ENCODE measurements around the gene FRYL.

Gene FRYL

GRCh38 chr4:48633657-48634056, 146.4 kb downstream of the FRYL start:
- H3K9ac ChIP-seq (ENCODE audit: low read length), result no peak overlapping the region
- no peaks in the 10 kb centered on the region for H3F3A ChIP-seq (ENCODE audit: insufficient read depth, low read length)
- H3K9me2 ChIP-seq (ENCODE audit: low read depth, low read length), result no peaks in the 10 kb centered on the region
- H3K9me3 ChIP-seq (ENCODE audit: low read length), result no peaks in the 10 kb centered on the region
- H3K36me3 ChIP-seq (ENCODE audit: insufficient read depth, low read length), result no peaks in the 10 kb centered on the region
- H3K4me1 ChIP-seq (ENCODE audit: insufficient read depth, low read length, severe bottlenecking), result no peaks in the 10 kb centered on the region
- H3K27ac ChIP-seq (ENCODE audit: low read depth, low read length, poor library complexity, severe bottlenecking), result no peak overlapping the region
- 0 out of 2 replicates have a peak, but pooled peaks cover 12% of the 10 kb centered on the region for H3K79me2 ChIP-seq (ENCODE audit: insufficient read depth, low read length)
- no peaks in the 10 kb centered on the region for H3K27me3 ChIP-seq (ENCODE audit: insufficient read depth, low read length)
- no peak overlapping the region for H3K4me2 ChIP-seq (ENCODE audit: low read length)
- H4K20me1 ChIP-seq (ENCODE audit: insufficient read depth, low read length), result no peaks in the 10 kb centered on the region
- no peak overlapping the region for H2AFZ ChIP-seq (ENCODE audit: low read length)
- H3K4me3 ChIP-seq (ENCODE audit: low read depth, low read length, poor library complexity, severe bottlenecking), result no peak overlapping the region
- TF ChIP-seq EZH2 (IDR thresholded peaks at IDR 0.05; ENCODE audit: borderline replicate concordance, low read length), result no peak
- no peak for TF ChIP-seq CTCF (IDR thresholded peaks at IDR 0.05; ENCODE audit: low read length)

- Histone ChIP-seq H3K9me2 (ENCODE audit: low read depth, low read length) (no peaks in the 10 kb centered on the region), H3K36me3 (ENCODE audit: insufficient read depth, low read length) (peaks cover 4% of the 10 kb centered on the region; the same call in 1 of the 2 replicates), H3K9me3 (ENCODE audit: low read length) (no peaks in the 10 kb centered on the region), H3K4me3 (ENCODE audit: low read depth, low read length, poor library complexity, severe bottlenecking) (no peak overlapping the region), H3K79me2 (ENCODE audit: insufficient read depth, low read length) (no peaks in the 10 kb centered on the region), H3F3A (ENCODE audit: insufficient read depth, low read length) (no peaks in the 10 kb centered on the region), H3K27me3 (ENCODE audit: insufficient read depth, low read length) (no peaks in the 10 kb centered on the region), H3K4me1 (ENCODE audit: insufficient read depth, low read length, severe bottlenecking) (no peaks in the 10 kb centered on the region), H3K27ac (ENCODE audit: low read depth, low read length, poor library complexity, severe bottlenecking) (no peak overlapping the region), H3K4me2 (ENCODE audit: low read length) (no peak overlapping the region), H2AFZ (ENCODE audit: low read length) (no peak overlapping the region), H4K20me1 (ENCODE audit: insufficient read depth, low read length) (no peaks in the 10 kb centered on the region), H3K9ac (ENCODE audit: low read length) (no peak overlapping the region)
- no peak for TF ChIP-seq CTCF (IDR thresholded peaks at IDR 0.05; ENCODE audit: low read length)
- TF ChIP-seq EZH2 (IDR thresholded peaks at IDR 0.05; ENCODE audit: borderline replicate concordance, low read length), result no peak
These were observed 150.6 kb downstream of the FRYL start for GRCh38 chr4:48629458-48629857.

DNA sequence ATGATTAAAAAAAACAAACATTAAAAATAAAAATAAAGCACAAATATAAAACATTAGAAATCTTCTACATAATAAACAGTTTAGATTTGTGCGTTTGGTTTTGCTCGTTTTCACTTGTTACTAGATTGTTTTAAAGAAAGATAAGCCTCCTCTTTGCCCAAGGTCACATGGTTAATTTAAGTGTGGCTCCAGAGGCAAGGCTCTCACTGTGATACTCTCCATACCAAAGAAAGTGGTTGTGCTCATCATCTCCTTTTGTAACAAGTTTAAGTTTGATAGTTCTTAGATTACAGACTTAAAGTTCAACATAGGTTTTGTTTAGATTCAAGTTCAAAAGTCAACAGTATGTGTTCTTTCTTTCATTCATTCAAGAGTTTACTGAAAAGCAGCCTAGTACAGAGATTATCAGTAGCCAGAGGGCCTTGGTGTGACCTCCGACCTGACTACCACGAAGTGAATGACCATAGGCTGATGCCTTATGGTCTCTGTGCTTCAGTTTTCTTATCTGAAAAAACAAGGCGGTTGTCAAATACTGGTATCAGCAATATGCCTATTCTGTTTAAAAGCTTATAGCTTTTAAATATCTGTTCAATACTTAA, 156.8 kb downstream of the FRYL start:
- Histone ChIP-seq H3K9me2 (ENCODE audit: low read depth, low read length) (no peaks in the 10 kb centered on the region), H3K36me3 (ENCODE audit: insufficient read depth, low read length) (peaks cover 41% of the 10 kb centered on the region), H3K27me3 (ENCODE audit: insufficient read depth, low read length) (no peaks in the 10 kb centered on the region), H3F3A (ENCODE audit: insufficient read depth, low read length) (no peaks in the 10 kb centered on the region), H3K79me2 (ENCODE audit: insufficient read depth, low read length) (no peaks in the 10 kb centered on the region), H4K20me1 (ENCODE audit: insufficient read depth, low read length) (no peaks in the 10 kb centered on the region), H3K4me1 (ENCODE audit: insufficient read depth, low read length, severe bottlenecking) (no peaks in the 10 kb centered on the region), H2AFZ (ENCODE audit: low read length) (no peak overlapping the region), H3K9me3 (ENCODE audit: low read length) (no peaks in the 10 kb centered on the region), H3K4me2 (ENCODE audit: low read length) (no peak overlapping the region), H3K27ac (ENCODE audit: low read depth, low read length, poor library complexity, severe bottlenecking) (no peak overlapping the region), H3K9ac (ENCODE audit: low read length) (no peak overlapping the region), H3K4me3 (ENCODE audit: low read depth, low read length, poor library complexity, severe bottlenecking) (no peak overlapping the region)
- TF ChIP-seq EZH2 (IDR thresholded peaks at IDR 0.05; ENCODE audit: borderline replicate concordance, low read length) (no peak), CTCF (IDR thresholded peaks at IDR 0.05; ENCODE audit: low read length) (no peak)

Measured in OCI-LY1 (cell line).